Astrocyte of the hippocampus (primary cell): ENCODE results near the gene XYLT2.

Source experiments
- DNase-seq: peaks from one replicate; pipeline ENCODE4 v3.0.0; 2011; ENCODE audit warnings: low read depth, low spot score

Gene XYLT2

GRCh38 chr17:50363217-50364060 lies 17.5 kb downstream of the XYLT2 start:
- peak; percentile 85 for DNase-seq

DNA sequence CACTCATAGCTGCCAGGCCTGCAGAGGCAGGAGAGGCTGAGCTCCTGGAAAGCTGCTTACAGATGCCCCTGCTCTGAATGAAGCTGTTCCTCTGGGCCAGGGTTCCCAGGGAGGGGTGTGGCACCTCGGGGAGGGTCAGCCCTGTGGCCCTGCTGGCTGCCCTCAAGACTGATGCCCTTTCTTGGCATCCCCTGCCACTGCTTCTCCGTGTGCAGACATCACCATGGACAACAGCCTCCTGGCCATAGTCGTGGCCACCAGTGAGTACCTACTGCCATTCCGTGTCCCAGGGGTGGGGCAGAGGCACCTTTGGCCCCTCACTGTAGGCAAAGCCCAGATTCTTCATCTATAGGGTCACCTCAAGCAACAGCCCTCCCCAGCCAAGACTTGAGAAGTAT lies 18.1 kb downstream of the XYLT2 start:
- no peak for DNase-seq

DNA sequence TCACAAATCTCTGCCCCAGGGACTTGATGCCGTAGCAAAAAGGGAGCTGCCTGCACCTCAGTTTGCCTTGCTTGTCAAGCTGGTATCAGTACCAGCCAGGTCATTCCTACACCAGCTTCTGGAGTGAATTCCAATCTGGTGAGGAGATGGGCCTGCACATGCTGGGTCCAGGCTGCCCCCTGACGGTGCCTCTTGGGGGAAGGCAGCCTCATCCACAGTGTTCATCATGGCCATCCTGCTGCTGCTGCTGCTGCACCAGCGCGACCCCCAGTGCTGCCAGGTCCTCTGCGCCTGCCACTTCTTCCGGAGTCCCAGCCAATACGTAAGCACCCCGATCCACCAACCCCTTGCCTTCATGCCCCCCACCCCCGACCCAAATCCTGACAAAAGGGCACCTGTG lies 18.8 kb downstream of the XYLT2 start:
- peak; percentile 69 for DNase-seq

DNA sequence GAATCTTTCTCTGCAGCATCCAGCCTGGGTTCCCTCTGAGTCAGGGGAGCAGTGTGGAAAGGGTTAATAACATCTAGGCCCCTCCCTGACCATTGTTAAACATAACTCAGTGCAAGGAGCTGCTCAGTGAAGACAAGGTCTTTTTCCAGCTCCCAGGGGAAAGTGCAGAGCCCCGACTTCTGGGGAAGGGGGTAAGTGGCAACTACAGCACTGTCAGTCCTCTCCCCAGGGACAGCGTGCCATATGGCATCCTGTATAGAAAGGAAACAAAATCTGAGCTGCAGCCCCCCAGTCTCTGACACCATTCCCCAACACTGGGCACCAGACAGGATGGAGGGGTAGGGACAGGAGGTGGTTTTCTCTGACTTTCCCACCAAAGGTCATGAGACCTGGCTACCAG lies 19.2 kb downstream of the XYLT2 start:
- no peak for DNase-seq

DNA sequence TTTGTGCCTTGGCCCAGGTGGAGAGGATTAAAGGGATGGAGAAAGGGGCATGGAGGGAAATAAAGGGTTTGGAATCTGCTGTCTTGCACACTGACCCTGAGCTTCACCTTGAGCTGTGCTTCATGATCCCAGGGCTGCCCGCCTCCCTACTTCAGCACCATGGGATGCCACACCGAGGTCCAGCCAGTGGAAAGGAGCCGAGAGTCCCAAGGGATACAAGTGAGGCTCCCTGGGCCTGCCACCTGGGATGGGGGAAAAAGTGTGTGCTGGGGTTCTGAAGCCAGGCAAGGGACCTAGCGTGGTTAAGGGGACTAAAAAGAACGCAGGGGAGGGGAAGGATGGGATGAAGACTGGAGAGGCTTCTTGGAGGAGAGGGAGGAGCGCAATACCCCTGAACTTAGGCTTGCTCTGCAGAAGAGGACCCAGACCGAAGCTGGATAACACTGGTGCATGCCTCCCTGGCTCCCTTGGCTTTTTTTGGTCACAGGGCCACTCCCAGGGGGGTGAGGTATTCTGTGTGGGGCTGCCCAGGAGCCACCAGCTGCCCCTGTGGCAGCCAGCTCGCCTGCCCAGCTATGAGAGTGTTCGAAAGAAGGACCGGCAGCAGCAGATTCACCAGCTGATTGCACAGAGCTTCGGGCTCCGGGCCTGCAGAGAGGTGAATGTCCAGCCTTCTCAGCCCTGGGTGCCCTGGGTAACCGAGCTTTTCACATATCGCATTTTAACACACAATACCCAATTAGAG lies 19.9 kb downstream of the XYLT2 start:
- DNase-seq, result no peak

- no peak for DNase-seq
Observed at GRCh38 chr17:50367401-50367800, 21.5 kb downstream of the XYLT2 start.

DNA sequence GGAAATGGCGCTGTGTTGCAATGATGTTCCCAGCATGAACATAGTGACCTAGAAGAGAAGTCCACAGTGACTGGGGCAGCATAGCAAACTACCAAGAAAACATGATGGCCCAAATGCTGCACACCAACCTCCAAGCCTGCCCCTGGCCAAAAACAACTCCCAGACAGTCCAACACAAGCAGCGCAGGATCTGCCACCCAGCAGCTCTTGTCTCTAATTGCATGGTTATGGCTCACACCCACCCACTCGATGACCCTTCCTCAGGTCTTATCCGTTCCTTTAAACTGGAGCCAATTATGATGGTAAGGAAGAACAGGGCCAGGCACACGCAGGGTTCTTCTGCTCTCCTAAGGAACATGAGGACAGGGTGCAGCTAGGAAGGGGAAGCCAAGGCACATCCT lies 24.1 kb downstream of the XYLT2 start:
- no peak for DNase-seq

DNA sequence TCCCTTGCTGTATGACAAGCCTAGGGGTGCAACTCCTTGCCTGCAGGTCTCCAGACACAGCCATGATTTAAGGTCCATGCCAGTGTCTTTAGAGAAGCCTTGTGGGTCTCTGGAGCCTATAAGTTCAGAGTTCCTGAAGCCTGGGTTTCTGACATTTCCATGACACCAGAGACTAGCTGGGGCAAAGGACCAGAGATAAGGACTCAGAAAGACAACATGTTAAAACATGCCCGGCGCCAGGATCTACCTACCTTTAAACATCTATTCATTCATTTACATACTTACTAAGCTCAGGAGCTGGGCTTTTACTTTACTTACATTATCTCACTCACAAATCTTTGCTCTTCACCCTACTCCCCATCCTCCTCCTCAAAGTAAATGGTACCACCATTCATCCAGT lies 25.6 kb downstream of the XYLT2 start:
- no peak for DNase-seq

DNA sequence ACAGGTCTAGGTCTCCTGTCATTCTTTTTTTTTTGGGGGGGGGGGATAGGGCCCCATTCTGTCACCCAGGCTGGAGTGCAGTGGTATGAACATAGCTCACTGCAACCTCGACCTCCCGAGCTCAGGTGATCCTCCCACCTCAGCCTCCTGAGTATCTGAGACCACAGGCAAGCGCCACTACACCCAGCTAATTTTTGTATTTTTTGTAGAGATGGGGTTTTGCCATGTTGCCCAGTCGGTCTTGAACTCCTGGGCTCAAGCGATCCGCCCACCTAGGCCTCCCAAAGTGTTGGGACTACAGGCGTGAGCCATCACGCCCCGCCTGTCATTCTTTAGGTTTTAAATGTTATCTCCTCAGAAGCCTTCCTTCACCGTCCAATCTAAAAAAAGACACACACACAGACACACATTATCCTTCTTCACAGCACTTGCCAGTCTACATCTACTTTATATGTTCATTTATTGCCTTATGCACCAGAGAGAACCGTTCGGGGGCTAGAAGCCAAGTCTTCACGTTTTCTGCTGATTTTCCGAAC lies 26.4 kb downstream of the XYLT2 start:
- DNase-seq, result no peak

GRCh38 chr17:50372758-50373556 lies 27.0 kb downstream of the XYLT2 start, which contains the start of the genes EME1 and MRPL27:
EME1 (plus strand) TSS chr17:50373229; CDS start chr17:50375209, 1,980 bp downstream.
MRPL27 (minus strand) TSS chr17:50373184; CDS start chr17:50373170, 14 bp downstream.
- DNase-seq, result peak; percentile 93

- no peak for DNase-seq
Observed at GRCh38 chr17:50373705-50374104, 27.8 kb downstream of the XYLT2 start.

DNA sequence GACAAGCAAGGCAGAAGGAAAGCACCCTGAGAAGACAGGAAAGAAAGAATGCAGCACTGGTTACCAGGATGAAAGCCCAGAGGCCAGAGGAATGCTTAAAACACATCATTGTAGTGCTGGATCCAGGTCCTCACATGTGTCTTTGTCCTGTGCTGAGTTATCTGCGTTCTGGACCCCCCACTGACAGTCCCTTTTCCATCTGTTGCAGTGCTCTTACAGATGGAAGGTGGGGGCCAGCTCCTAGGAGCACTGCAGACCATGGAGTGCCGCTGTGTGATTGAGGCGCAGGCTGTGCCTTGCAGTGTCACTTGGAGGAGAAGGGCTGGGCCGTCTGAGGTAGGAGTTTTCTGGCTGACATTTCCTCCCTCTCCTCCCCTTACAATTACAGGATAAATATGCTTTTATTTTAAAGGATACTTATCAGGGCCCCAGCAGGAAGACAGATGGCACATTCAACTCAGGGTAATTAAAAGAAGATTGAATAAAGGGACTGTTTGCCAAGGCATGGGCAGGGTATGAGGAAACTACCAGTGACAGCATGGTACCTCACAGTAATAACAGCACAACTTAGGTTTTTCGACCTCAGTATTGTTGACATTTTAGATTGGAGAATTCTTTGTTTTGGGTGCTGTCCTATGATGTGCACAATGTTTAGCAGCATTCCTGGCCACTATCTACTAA lies 30.1 kb downstream of the XYLT2 start:
- DNase-seq, result no peak

GRCh38 chr17:50379351-50380132 lies 33.6 kb downstream of the XYLT2 start:
- DNase-seq, result no peak

DNA sequence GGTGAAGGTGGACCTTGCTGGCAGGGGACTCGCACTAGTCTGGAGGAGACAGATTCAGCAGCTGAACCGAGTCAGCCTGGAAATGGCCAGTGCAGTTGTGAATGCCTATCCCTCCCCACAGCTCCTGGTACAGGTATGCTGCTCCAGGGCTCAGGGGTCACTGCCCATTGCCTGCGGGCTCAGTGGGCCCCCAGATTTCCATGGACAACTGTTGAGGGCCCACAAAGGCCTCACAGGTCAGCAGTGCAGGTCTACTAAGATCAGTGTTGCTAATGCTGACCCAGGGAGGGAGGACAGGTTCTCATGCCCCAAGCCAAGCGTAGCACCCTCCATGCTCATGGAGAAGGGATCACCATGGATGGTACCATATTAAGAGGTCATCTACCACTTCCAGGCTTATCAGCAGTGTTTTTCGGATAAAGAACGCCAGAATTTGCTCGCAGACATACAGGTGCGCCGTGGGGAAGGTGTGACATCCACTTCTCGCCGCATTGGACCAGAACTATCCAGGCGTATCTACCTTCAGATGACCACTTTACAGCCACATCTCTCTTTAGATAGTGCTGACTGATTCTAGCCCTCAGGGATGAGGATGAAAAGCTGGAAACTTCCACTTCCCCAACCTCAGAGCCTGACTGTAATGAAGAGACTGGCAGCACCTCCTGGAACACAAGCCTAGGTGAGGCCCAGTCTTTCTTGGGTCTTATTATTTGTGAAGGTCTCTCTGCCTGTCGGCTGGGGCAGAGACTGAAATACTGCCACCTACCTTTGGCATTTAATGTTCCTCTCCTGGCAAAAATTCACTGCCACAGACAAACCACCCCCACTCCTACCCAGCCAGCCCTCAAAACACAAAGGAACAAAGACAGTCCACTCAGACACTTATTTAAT lies 34.7 kb downstream of the XYLT2 start:
- DNase-seq, result no peak

GRCh38 chr17:50381260-50381815 lies 35.4 kb downstream of the XYLT2 start:
- no peak for DNase-seq

DNA sequence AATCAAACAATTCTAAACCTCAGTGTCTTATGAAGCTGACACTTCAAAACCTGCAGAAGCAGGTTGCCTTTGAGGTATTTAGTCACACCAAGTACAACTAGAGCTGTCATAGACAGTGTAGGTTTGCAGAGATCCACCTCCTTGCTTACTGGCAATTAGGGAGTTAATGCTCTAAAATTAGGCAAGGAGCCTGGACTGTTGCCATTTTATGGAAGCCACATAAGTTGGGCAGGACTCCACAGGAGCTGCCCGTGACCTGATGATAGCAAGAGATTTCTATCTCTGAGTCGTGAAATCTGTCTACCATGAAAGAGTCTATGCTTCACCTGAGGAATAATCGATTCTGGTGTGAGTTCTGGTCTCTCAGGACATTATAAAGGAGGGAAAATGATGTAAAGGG lies 36.0 kb downstream of the XYLT2 start:
- no peak for DNase-seq

GRCh38 chr17:50382931-50383330 lies 37.0 kb downstream of the XYLT2 start:
- no peak for DNase-seq

- DNase-seq, result no peak
Observed at GRCh38 chr17:50386510-50386909, 40.6 kb downstream of the XYLT2 start.

DNA sequence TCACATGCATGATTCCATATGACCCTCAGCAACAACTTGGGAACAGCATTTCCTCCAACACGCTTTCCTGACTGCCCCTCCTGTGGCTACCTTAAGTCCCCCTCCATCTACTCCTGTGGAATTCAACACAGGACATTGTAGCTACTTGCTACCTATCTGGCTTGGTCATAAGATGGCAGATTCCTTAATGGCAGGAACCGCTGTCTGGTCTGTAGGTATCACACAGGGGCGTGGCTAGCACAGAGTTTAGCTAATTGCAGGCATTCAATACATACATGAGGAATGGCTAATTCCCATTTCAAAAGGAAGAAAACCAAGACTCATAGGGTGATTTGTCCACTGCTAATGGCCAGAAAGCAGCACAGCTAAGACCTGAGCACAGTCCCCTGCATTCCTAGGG lies 42.8 kb downstream of the XYLT2 start:
- DNase-seq, result no peak
